Right cardiac atrium (tissue), 5 donors: Measurements from ENCODE around the gene TPCN2. TPM values are rescaled to one million over a fixed set of nuclear protein-coding genes. Genes with fewer than 3 reads are reported as not detected.

Experiments
- ATAC-seq, 2 donors: fragments of 200-7000 bp; cut with Tn5 transposase; one replicate each; pipeline versions ENCODE4 v1.8.0 to v1.9.1; 2020; ENCODE audit warnings: moderate library complexity in 2 of 2, mild to moderate bottlenecking in 1 of 2
- DNase-seq, 3 donors: peaks; one replicate each; pipeline ENCODE4 v3.0.0-alpha.2; 2020
- H3K27ac ChIP-seq: one replicate; pipeline ENCODE4 v1.5.1; 2013; ENCODE audit warnings: mild to moderate bottlenecking, low read length, control low read depth, moderate library complexity
- H3K27me3 ChIP-seq: one replicate; pipeline ENCODE4 v1.6.1; 2013; ENCODE audit not compliant: control insufficient read depth, insufficient read depth
- H3K4me1 ChIP-seq: one replicate; pipeline ENCODE4 v1.6.1; 2013; ENCODE audit warnings: low read length; ENCODE audit not compliant: control insufficient read depth, insufficient read depth
- H3K4me3 ChIP-seq: one replicate; pipeline ENCODE4 v1.5.1; 2013; ENCODE audit warnings: low read length, control low read depth
- H3K9me3 ChIP-seq: one replicate; pipeline ENCODE4 v1.6.1; 2013; ENCODE audit warnings: low read length; ENCODE audit not compliant: control insufficient read depth
- WGBS: extraction: QIAGEN DNeasy Blood & Tissue Kit; methylation state at CpG from one replicate; pipeline ENCODE4 v1.1.7; 2013; 5-methylcytosine and 5-hydroxymethylcytosine counted together
- intact Hi-C, 4 donors: fragments of 100-400 bp; cut with DNase I; formaldehyde crosslinking; loops; one replicate each; pipeline versions ENCODE4 v1.11.0 to v1.14.0; 2022 to 2023
- polyA plus RNA-seq: library from polyadenylated mRNA; stranded (reverse); fragments of 200-250 nt; gene quantifications from one replicate; pipeline ENCODE4 v1.2.3, GENCODE V29; 2013
- total RNA-seq, 4 donors: library from RNA; stranded (reverse); fragmentation: NEBNext Ultra II Directional; extraction: Animal tissue kit (Norgen Biotek cat#: 25700); gene quantifications; one replicate each; pipeline ENCODE4 v1.2.1, GENCODE V29; 2021
- donor health status: healthy with polysubstance abuse.
- donor health status: DM: no; HTN: yes; CAD: no.
- donor health status: DM: no; HTN: no; CAD: no.
- donor health status: DM: no; HTN: yes; CAD: no; lungs with severe emphysema.
- donor health status: DM: yes; HTN: yes; CAD: no.

Gene TPCN2
- total and polyA plus RNA-seq, 5 donors: 7.0 to 11.1 (median 8.3) TPM

DNA sequence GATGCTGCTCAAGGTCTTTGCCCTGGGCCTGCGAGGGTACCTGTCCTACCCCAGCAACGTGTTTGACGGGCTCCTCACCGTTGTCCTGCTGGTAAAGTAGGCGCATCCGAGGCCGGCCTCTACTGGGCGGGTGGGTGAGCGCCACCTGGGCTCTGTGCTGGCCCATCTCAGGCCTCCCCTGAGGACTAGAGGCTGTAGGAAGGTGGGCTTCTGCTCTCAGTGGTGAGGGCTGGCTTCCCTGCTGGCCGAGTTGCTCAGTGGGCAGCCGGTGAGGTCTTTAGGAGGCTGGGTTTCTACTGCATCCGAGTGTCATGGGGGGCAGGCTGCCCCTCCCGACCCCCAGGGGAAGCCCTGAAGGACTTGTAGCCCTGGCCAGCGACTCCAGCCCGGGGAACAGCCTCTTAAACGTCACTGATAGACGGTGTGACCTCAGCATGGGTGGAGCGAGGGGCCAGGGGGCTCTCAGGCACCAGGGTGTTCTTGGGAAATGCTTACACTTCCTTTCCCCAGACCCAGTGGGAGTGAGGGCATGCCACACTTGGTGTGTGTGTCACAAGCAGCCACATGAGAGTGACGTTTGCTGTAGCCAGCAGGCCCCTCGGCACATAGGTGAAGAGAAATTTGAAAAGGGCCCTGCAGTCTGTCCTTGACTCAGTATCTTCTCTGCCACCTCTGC, 30.3 kb downstream of the TPCN2 start:
- ATAC-seq (no peak), DNase-seq (peak in 1 of 3 donors; percentile 42)
- H3K9me3 ChIP-seq: no peaks in the 10 kb centered on the region
- no peaks in the 10 kb centered on the region for H3K4me1 ChIP-seq
- no peak overlapping the region for H3K4me3 ChIP-seq
- H3K27ac ChIP-seq: no peak overlapping the region
- WGBS: 82% methylated on average over 20 of the region's 20 CpGs
- no peaks in the 10 kb centered on the region for H3K27me3 ChIP-seq
- intact Hi-C loops: no loop called here

DNA sequence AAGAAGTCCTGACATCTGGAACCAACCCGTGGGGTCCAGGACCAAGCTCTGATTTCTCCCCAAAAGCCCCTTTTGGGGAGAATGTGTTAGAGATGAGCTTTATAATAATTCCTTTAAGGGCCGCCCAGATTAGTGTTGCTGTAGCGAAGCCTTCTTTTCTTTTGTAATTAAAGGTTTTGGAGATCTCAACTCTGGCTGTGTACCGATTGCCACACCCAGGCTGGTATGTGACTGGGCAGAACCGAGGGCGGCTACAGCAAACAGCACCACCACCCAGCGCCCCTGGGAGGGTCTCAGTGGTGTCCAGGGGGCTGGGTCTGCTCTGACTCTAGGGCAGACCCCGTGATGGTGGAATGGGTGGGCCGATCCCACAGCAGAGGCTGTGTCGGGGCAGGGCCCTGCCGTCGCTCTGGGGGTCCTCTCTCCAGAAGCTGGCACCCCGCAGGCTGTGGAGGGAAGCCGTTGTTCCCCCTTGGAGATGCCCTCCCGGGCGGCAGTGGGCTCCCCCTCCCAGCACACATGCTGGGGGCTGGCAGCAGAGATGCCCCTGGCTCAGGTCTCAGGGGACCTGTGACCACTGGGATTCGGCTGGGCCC, 31.0 kb downstream of the TPCN2 start:
- peak in 1 of 3 donors; percentile 26 for DNase-seq
- Histone ChIP-seq H3K9me3 (no peaks in the 10 kb centered on the region), H3K4me3 (no peak overlapping the region), H3K27ac (no peak overlapping the region), H3K27me3 (no peaks in the 10 kb centered on the region), H3K4me1 (no peaks in the 10 kb centered on the region)
- intact Hi-C loops: loop anchor here in 1 of 4 donors (10.0 kb wide), 1 partner anchor 175 kb away; the partner anchor contains the start of genes IGHMBP2 and MRPL21
- WGBS: 86% methylated on average over 17 of the region's 17 CpGs
- no peak for ATAC-seq

- no peak overlapping the region for H3K27ac ChIP-seq
- no peaks in the 10 kb centered on the region for H3K27me3 ChIP-seq
- DNase-seq: peak in 1 of 3 donors; percentile 63
- no peaks in the 10 kb centered on the region for H3K4me1 ChIP-seq
- H3K9me3 ChIP-seq: no peaks in the 10 kb centered on the region
- ATAC-seq: no peak
- whole genome bisulfite sequencing: 85% methylated on average over 17 of the region's 17 CpGs
- no peak overlapping the region for H3K4me3 ChIP-seq
- intact Hi-C loops: loop anchor here in 1 of 4 donors (10.0 kb wide), 1 partner anchor 176 kb away; the partner anchor contains the start of genes IGHMBP2 and MRPL21
These were observed 31.7 kb downstream of the TPCN2 start for GRCh38 chr11:69080257-69080995.

DNA sequence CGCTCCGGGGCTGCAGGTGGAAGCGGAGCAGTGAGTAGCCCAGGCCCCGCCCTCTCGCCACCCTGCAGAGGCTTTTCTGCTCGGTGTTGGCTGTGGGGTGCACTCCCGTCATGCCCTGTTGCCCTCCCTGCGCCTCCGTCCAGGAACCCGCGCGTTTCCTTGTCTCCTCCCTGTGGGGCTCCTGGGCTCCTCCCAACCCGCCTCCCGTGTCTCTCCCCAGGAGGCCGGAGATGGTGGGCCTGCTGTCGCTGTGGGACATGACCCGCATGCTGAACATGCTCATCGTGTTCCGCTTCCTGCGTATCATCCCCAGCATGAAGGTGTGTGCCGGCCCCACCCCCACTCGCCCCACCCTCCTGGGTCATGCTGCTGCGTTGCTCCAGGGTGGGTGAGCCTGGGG, 32.4 kb downstream of the TPCN2 start:
- intact Hi-C loops: loop anchor here in 1 of 4 donors (10.0 kb wide), 1 partner anchor 176 kb away; the partner anchor contains the start of genes IGHMBP2 and MRPL21
- H3K27ac ChIP-seq: no peak overlapping the region

GRCh38 chr11:69083531-69084247, 35.0 kb downstream of the TPCN2 start:
- Histone ChIP-seq H3K4me1 (no peaks in the 10 kb centered on the region), H3K9me3 (no peaks in the 10 kb centered on the region), H3K27me3 (no peaks in the 10 kb centered on the region), H3K4me3 (no peak overlapping the region), H3K27ac (no peak overlapping the region)
- 92% methylated on average over 28 of the region's 28 CpGs for WGBS
- DNase-seq (peak in 1 of 3 donors; percentile 43), ATAC-seq (no peak)
- intact Hi-C loops: loop anchor here in 1 of 4 donors (10.0 kb wide), 1 partner anchor 179 kb away; the partner anchor contains the start of genes IGHMBP2 and MRPL21

More for the DNA sequence above, 32.4 kb downstream of the TPCN2 start:
- WGBS: 92% methylated on average over 23 of the region's 23 CpGs
- Histone ChIP-seq H3K9me3 (no peaks in the 10 kb centered on the region), H3K4me3 (no peak overlapping the region), H3K4me1 (no peaks in the 10 kb centered on the region), H3K27me3 (no peaks in the 10 kb centered on the region)
- ATAC-seq (no peak), DNase-seq (peak in 1 of 3 donors; percentile 49)

- Histone ChIP-seq H3K27ac (no peak overlapping the region), H3K27me3 (no peaks in the 10 kb centered on the region), H3K4me1 (no peaks in the 10 kb centered on the region), H3K9me3 (no peaks in the 10 kb centered on the region), H3K4me3 (no peak overlapping the region)
- DNase-seq (peak in 1 of 3 donors; percentile 28), ATAC-seq (no peak)
- WGBS: 85% methylated on average over 15 of the region's 15 CpGs
- intact Hi-C loops: loop anchor here in 1 of 4 donors (10.0 kb wide), 1 partner anchor 180 kb away; the partner anchor contains the start of genes IGHMBP2 and MRPL21
These were observed 35.6 kb downstream of the TPCN2 start for GRCh38 chr11:69084371-69084770.

DNA sequence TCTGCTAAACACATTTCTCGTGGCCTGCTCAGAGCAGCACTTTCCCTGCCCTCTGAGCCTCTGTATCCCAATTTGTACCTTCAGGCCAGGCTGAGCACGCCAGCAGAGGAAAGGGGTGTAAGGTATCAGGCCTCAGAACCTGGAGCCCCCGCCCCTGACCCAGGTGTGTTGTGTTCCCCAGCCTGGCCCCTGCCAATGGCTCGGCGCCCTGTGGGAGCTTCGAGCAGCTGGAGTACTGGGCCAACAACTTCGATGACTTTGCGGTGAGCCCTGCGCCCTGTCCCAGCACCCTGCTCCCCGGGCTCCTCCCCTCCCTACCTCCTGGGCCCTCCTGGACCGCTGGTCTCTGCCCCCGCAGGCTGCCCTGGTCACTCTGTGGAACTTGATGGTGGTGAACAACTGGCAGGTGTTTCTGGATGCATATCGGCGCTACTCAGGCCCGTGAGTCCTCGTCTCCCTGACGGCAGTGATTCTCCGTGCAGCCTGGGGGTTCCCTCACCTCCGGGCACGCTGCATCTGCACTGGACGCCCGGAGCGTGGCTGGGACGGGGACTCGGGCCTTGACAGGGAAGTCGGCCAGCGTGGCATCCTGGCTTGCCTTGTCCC, 36.9 kb downstream of the TPCN2 start:
- Histone ChIP-seq H3K9me3 (no peaks in the 10 kb centered on the region), H3K4me1 (no peaks in the 10 kb centered on the region), H3K27ac (no peak overlapping the region), H3K4me3 (no peak overlapping the region), H3K27me3 (no peaks in the 10 kb centered on the region)
- peak in 2 of 3 donors; percentile 51 to 54 for DNase-seq
- intact Hi-C loops: loop anchor here in 1 of 4 donors (10.0 kb wide), 1 partner anchor 181 kb away; the partner anchor contains the start of genes IGHMBP2 and MRPL21
- ATAC-seq: no peak
- WGBS: 90% methylated on average over 27 of the region's 27 CpGs

DNA sequence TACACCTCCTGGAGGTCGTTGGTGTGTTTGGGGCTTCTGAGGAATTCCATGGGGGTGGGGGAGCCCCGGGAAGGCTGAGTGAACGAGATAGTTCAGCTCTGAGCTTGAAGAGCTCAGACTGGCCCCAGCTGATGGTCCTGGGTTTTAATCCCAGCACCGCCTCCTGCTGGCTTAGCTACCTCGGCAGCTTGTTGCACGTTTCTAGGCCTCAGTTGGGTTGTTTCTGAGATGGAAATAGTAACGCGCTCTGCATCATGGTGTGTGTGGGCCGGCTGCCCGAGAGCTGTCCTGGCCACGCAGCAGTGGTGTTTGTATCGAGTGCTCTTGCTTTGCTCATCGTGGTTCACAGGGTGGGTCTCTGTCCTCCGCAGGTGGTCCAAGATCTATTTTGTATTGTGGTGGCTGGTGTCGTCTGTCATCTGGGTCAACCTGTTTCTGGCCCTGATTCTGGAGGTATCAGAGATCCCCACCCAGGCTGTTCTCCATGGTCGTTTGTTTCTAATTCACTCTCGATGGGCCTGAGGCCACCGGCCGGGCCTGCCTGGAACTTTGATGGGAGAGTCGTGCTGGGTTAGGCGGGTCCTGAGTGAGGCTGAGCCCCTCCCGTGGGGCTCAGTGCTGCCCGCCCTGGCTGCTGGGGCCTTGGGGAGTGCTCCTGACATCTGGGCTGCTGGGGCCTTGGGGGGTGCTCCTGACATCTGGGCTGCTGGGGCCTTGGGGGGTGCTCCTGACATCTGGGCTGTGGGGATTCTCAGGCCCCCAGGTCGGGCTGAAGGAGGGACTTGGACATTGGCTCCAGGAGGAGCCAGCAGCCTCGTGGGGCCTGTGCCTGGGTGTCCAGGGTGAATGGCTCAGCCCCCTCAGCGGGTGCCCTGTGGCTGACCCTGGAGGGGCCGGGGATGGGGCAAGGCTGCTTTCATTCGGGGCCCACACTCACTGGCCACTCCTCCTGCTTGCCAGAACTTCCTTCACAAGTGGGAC, 37.7 kb downstream of the TPCN2 start:
- peak overlapping the region; percentile 20 for H3K27ac ChIP-seq
- no peaks in the 10 kb centered on the region for H3K9me3 ChIP-seq
- H3K4me3 ChIP-seq: no peak overlapping the region
- no peaks in the 10 kb centered on the region for H3K27me3 ChIP-seq
- ATAC-seq (peak in 1 of 2 donors; percentile 4), DNase-seq (peak in 2 of 3 donors; percentile 54 to 55)
- intact Hi-C loops: loop anchor here in 1 of 4 donors (10.0 kb wide), 1 partner anchor 182 kb away; the partner anchor contains the start of genes IGHMBP2 and MRPL21
- 76% methylated on average over 28 of the region's 28 CpGs for WGBS
- no peaks in the 10 kb centered on the region for H3K4me1 ChIP-seq

- 65% methylated on average over 11 of the region's 11 CpGs for WGBS
- peak in 1 of 2 donors; percentile 38 for ATAC-seq
- Histone ChIP-seq H3K27ac (peak overlapping the region; percentile 20), H3K27me3 (no peaks in the 10 kb centered on the region), H3K9me3 (no peaks in the 10 kb centered on the region), H3K4me1 (no peaks in the 10 kb centered on the region), H3K4me3 (no peak overlapping the region)
- intact Hi-C loops: loop anchor here in 1 of 4 donors (10.0 kb wide), 1 partner anchor 182 kb away; the partner anchor contains the start of genes IGHMBP2 and MRPL21
- peak in 2 of 3 donors; percentile 54 to 66 for DNase-seq
These were observed 38.4 kb downstream of the TPCN2 start for GRCh38 chr11:69087133-69087524.
